Measurements from ENCODE around the gene TSHZ3. TPM values are rescaled to one million over a fixed set of nuclear protein-coding genes. Genes with fewer than 3 reads are reported as not detected.

TSHZ3 gene
- total RNA-seq, 1 experiment from 2014 or later = not detected

GRCh38 chr19:31278555-31279435, 70.4 kb downstream of the TSHZ3 start:
- POLR2A ChIA-PET = no interaction called here
- intact Hi-C loops (cut with micrococcal nuclease) = no loop called here
- Mint-ChIP-seq H3K4me3 (ENCODE audit: unreplicated experiment) (no peak overlapping the region), H3K27me3 (ENCODE audit: insufficient read depth, unreplicated experiment) (no peaks in the 10 kb centered on the region), H3K9me3 (ENCODE audit: unreplicated experiment) (peaks cover 11% of the 10 kb centered on the region), H3K36me3 (ENCODE audit: insufficient read depth, unreplicated experiment) (no peaks in the 10 kb centered on the region), H3K27ac (ENCODE audit: low read depth, unreplicated experiment) (no peak overlapping the region), H3K4me1 (ENCODE audit: insufficient read depth, unreplicated experiment) (no peaks in the 10 kb centered on the region)
- no TSS peak for BruUV-seq (replicated peaks)
- no peak for DNase-seq (ENCODE audit: unreplicated experiment)
- CTCF ChIA-PET = no interaction called here
- TF ChIP-seq, protein P1, sequence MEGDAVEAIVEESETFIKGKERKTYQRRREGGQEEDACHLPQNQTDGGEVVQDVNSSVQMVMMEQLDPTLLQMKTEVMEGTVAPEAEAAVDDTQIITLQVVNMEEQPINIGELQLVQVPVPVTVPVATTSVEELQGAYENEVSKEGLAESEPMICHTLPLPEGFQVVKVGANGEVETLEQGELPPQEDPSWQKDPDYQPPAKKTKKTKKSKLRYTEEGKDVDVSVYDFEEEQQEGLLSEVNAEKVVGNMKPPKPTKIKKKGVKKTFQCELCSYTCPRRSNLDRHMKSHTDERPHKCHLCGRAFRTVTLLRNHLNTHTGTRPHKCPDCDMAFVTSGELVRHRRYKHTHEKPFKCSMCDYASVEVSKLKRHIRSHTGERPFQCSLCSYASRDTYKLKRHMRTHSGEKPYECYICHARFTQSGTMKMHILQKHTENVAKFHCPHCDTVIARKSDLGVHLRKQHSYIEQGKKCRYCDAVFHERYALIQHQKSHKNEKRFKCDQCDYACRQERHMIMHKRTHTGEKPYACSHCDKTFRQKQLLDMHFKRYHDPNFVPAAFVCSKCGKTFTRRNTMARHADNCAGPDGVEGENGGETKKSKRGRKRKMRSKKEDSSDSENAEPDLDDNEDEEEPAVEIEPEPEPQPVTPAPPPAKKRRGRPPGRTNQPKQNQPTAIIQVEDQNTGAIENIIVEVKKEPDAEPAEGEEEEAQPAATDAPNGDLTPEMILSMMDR (IDR thresholded peaks at IDR 0.05; ENCODE audit: unreplicated experiment) = no peak

- DNase-seq (ENCODE audit: unreplicated experiment) = no peak
- TF ChIP-seq, protein P1 (IDR thresholded peaks at IDR 0.05; ENCODE audit: unreplicated experiment) = no peak
- Mint-ChIP-seq H3K9me3 (ENCODE audit: unreplicated experiment) (peaks cover 11% of the 10 kb centered on the region), H3K36me3 (ENCODE audit: insufficient read depth, unreplicated experiment) (peaks cover 6% of the 10 kb centered on the region), H3K4me3 (ENCODE audit: unreplicated experiment) (no peak overlapping the region), H3K4me1 (ENCODE audit: insufficient read depth, unreplicated experiment) (no peaks in the 10 kb centered on the region), H3K27ac (ENCODE audit: low read depth, unreplicated experiment) (no peak overlapping the region), H3K27me3 (ENCODE audit: insufficient read depth, unreplicated experiment) (no peaks in the 10 kb centered on the region)
- ChIA-PET CTCF (no interaction called here), POLR2A (no interaction called here)
- BruUV-seq (replicated peaks) = no TSS peak
- intact Hi-C loops (cut with micrococcal nuclease) = no loop called here
Measured at GRCh38 chr19:31277516-31277915, 71.7 kb downstream of the TSHZ3 start.

DNA sequence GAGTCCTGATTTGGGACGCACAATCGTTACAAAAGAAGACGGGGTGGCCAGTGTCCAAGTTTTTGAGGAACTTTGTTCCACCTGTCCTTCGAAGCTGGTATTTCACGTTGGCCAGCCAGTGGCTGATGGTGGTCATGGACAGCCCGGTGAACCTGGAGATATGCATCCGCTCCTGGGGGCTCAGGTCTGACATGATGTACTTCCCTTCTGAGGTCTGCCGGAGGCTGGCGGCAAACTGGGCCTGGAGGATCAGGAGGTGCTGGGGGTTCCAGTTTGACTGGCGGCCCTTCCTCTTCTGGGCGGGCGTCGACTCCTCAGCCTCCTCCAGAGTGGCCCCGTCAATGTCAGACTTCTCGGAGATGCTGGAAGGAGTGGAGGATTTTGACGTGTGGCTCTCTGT, 72.4 kb downstream of the TSHZ3 start:
- no peak overlapping the region for H3K27ac Mint-ChIP-seq (ENCODE audit: low read depth, unreplicated experiment)
- no peaks in the 10 kb centered on the region for H3K27me3 Mint-ChIP-seq (ENCODE audit: insufficient read depth, unreplicated experiment)
- BruUV-seq (replicated peaks) = no TSS peak
- POLR2A ChIA-PET = no interaction called here
- TF ChIP-seq, protein P1 (IDR thresholded peaks at IDR 0.05; ENCODE audit: unreplicated experiment) = no peak
- no peak overlapping the region for H3K4me3 Mint-ChIP-seq (ENCODE audit: unreplicated experiment)
- H3K36me3 Mint-ChIP-seq (ENCODE audit: insufficient read depth, unreplicated experiment) = peaks cover 6% of the 10 kb centered on the region
- no peak for DNase-seq (ENCODE audit: unreplicated experiment)
- H3K9me3 Mint-ChIP-seq (ENCODE audit: unreplicated experiment) = peaks cover 11% of the 10 kb centered on the region
- intact Hi-C loops (cut with micrococcal nuclease) = no loop called here
- CTCF ChIA-PET = no interaction called here
- no peaks in the 10 kb centered on the region for H3K4me1 Mint-ChIP-seq (ENCODE audit: insufficient read depth, unreplicated experiment)

DNA sequence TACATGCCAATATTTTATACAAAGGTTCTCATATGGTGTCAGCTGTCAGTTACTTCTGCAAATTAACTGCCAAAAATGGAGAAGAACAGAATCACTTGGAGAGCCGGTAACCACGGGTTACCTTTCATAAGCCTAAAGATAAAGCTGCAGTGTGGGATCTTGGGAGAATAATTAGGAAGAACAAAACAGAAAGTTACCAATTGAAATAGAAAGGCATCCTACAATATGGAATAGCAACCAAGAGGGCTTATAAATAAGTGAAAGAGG, 74.2 kb downstream of the TSHZ3 start:
- BruUV-seq (replicated peaks) = no TSS peak
- CTCF ChIA-PET = no interaction called here
- POLR2A ChIA-PET = no interaction called here
- TF ChIP-seq, protein P1 (IDR thresholded peaks at IDR 0.05; ENCODE audit: unreplicated experiment) = no peak
- intact Hi-C loops (cut with micrococcal nuclease) = no loop called here
- Mint-ChIP-seq H3K27me3 (ENCODE audit: insufficient read depth, unreplicated experiment) (no peaks in the 10 kb centered on the region), H3K27ac (ENCODE audit: low read depth, unreplicated experiment) (no peak overlapping the region), H3K4me3 (ENCODE audit: unreplicated experiment) (no peak overlapping the region), H3K4me1 (ENCODE audit: insufficient read depth, unreplicated experiment) (no peaks in the 10 kb centered on the region), H3K9me3 (ENCODE audit: unreplicated experiment) (peaks cover 11% of the 10 kb centered on the region), H3K36me3 (ENCODE audit: insufficient read depth, unreplicated experiment) (peaks cover 6% of the 10 kb centered on the region)
- no peak for DNase-seq (ENCODE audit: unreplicated experiment)

All from MCF 10A (cell line).